Upper lobe of left lung (tissue), 4 donors: ENCODE data around the gene SOX8.

Experiments
- CTCF ChIP-seq, 6 experiments: fragments of 450-650 bp in 4 of 6; fragments of 200-600 bp in 2 of 6; sonication (generic) in 2 of 6; IDR thresholded peaks; one replicate each; pipeline ENCODE4 v1.5.1; 2016 to 2019; ENCODE audit warnings: antibody characterized with exemption in 6 of 6
- EP300 ChIP-seq, 4 donors: sonication (generic); formaldehyde crosslinking; IDR thresholded peaks; one replicate each; pipeline ENCODE4 v1.5.1; 2017; ENCODE audit warnings: antibody characterized with exemption in 4 of 4, control low read depth in 2 of 4
- POLR2A ChIP-seq, 4 donors: fragments of 450-650 bp; IDR thresholded peaks; one replicate each; pipeline ENCODE4 v1.5.1; 2016 to 2017; ENCODE audit warnings: antibody characterized with exemption in 4 of 4, mild to moderate bottlenecking in 2 of 4

- no peak for TF ChIP-seq POLR2A (IDR thresholded peaks at IDR 0.05)
- no peak for TF ChIP-seq CTCF (IDR thresholded peaks at IDR 0.05)
- no peak for TF ChIP-seq EP300 (IDR thresholded peaks at IDR 0.05)
Observed at GRCh38 chr16:969508-970385, 11.8 kb upstream of the SOX8 start.
